ENCODE results near the gene CACNB2. TPM values are rescaled to one million over a fixed set of nuclear protein-coding genes. Genes with fewer than 3 reads are reported as not detected.

CACNB2 gene
- total RNA-seq, 1 experiment from 2014 or later = not detected

DNA sequence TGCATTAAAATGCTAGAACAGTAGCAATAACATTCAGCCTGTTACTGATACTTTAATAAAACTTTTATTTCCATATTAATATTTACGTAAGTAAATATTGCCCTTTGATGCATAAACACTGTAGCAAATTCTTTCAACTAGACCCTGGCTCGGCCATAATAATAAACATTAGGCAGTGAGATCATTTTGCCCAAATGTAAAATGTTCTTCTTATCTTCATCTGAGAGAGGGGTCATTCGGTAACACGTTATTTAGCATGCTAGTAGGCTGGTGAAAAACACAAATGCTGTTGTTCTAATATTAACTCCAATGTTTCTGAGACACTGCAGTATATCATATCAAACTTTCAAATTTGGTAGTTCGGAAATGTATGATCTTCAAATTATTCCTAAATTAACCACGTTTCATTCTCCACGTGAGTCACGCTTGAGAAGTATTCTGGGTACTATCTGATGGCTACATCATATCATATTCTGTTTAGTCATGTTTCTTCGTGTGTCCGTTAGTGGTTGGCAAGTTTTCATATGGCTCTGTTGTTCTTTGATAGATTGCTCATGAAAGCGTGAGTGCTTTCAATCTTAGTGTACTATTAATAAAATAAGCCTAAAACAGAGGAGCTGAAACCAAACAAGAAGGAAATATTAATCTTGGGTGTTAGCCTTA lies 365.4 kb downstream of the CACNB2 start:
- Mint-ChIP-seq H3K4me1 (ENCODE audit: low read depth, unreplicated experiment) (no peaks in the 10 kb centered on the region), H3K36me3 (ENCODE audit: insufficient read depth, unreplicated experiment) (no peaks in the 10 kb centered on the region), H3K4me3 (ENCODE audit: low read depth, unreplicated experiment) (no peak overlapping the region), H3K27me3 (ENCODE audit: unreplicated experiment) (no peaks in the 10 kb centered on the region), H3K27ac (ENCODE audit: unreplicated experiment) (no peak overlapping the region), H3K9me3 (ENCODE audit: low read depth, unreplicated experiment) (no peaks in the 10 kb centered on the region)
- no peak for DNase-seq
- BruUV-seq (replicated peaks) = no TSS peak
- intact Hi-C loops (cut with micrococcal nuclease; ENCODE audit: unreplicated experiment) = no loop called here
- CTCF ChIA-PET = no interaction called here
- TF ChIP-seq, protein P1, sequence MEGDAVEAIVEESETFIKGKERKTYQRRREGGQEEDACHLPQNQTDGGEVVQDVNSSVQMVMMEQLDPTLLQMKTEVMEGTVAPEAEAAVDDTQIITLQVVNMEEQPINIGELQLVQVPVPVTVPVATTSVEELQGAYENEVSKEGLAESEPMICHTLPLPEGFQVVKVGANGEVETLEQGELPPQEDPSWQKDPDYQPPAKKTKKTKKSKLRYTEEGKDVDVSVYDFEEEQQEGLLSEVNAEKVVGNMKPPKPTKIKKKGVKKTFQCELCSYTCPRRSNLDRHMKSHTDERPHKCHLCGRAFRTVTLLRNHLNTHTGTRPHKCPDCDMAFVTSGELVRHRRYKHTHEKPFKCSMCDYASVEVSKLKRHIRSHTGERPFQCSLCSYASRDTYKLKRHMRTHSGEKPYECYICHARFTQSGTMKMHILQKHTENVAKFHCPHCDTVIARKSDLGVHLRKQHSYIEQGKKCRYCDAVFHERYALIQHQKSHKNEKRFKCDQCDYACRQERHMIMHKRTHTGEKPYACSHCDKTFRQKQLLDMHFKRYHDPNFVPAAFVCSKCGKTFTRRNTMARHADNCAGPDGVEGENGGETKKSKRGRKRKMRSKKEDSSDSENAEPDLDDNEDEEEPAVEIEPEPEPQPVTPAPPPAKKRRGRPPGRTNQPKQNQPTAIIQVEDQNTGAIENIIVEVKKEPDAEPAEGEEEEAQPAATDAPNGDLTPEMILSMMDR (IDR thresholded peaks at IDR 0.05; ENCODE audit: unreplicated experiment) = no peak

DNA sequence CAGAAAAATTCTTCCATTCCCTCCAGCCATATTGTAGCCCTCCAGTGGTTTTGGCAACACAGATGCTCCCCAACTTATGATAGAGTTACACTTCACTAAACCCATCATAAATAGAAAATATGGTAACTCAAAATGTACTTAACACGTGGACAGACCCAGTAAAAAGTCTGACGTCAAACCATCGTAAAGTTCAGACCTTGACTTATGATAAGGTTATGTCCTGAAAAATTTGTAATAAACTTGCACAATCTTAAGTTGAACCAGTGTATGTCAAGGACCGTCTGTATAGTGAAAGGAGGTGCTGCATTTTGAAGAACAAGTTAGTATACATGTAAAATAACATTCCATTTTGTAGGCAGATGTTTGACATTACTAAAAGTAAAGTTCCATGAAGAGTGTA lies 368.4 kb downstream of the CACNB2 start:
- no peak for DNase-seq
- H3K27me3 Mint-ChIP-seq (ENCODE audit: unreplicated experiment) = no peaks in the 10 kb centered on the region
- intact Hi-C loops (cut with micrococcal nuclease; ENCODE audit: unreplicated experiment) = no loop called here
- CTCF ChIA-PET = no interaction called here
- H3K4me3 Mint-ChIP-seq (ENCODE audit: low read depth, unreplicated experiment) = no peak overlapping the region
- H3K9me3 Mint-ChIP-seq (ENCODE audit: low read depth, unreplicated experiment) = peaks cover 3% of the 10 kb centered on the region
- H3K4me1 Mint-ChIP-seq (ENCODE audit: low read depth, unreplicated experiment) = no peaks in the 10 kb centered on the region
- no TSS peak for BruUV-seq (replicated peaks)
- TF ChIP-seq, protein P1 (IDR thresholded peaks at IDR 0.05; ENCODE audit: unreplicated experiment) = no peak
- no peak overlapping the region for H3K27ac Mint-ChIP-seq (ENCODE audit: unreplicated experiment)
- H3K36me3 Mint-ChIP-seq (ENCODE audit: insufficient read depth, unreplicated experiment) = no peaks in the 10 kb centered on the region

DNA sequence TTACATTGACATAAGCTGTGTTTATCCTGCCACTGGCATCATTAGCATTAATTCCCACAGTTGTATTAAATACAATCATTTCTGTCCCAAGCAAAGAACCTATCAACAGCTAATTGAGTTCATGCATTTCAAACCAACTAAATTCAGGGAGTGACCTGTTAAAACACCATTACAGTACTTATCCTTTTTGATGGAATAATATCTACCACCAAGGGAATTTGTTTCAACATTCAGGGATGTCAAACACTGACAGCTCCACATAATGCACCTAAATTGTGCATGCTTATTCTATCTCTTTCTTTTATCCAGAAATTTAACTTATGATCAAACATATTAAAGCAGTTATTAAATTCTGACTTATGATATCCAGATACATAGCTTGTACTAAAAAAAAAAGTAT lies 374.3 kb downstream of the CACNB2 start:
- no TSS peak for BruUV-seq (replicated peaks)
- intact Hi-C loops (cut with micrococcal nuclease; ENCODE audit: unreplicated experiment) = no loop called here
- TF ChIP-seq, protein P1 (IDR thresholded peaks at IDR 0.05; ENCODE audit: unreplicated experiment) = no peak
- DNase-seq = no peak
- Mint-ChIP-seq H3K27ac (ENCODE audit: unreplicated experiment) (no peak overlapping the region), H3K36me3 (ENCODE audit: insufficient read depth, unreplicated experiment) (no peaks in the 10 kb centered on the region), H3K4me3 (ENCODE audit: low read depth, unreplicated experiment) (no peak overlapping the region), H3K9me3 (ENCODE audit: low read depth, unreplicated experiment) (peaks cover 7% of the 10 kb centered on the region), H3K27me3 (ENCODE audit: unreplicated experiment) (no peaks in the 10 kb centered on the region), H3K4me1 (ENCODE audit: low read depth, unreplicated experiment) (no peaks in the 10 kb centered on the region)
- CTCF ChIA-PET = interaction anchor here (0.6 kb wide), 1 partner anchor 36 kb away, joined by 4 read pairs; no protein-coding TSS in a partner anchor

- CTCF ChIA-PET = no interaction called here
- intact Hi-C loops (cut with micrococcal nuclease; ENCODE audit: unreplicated experiment) = no loop called here
- Mint-ChIP-seq H3K27ac (ENCODE audit: unreplicated experiment) (no peak overlapping the region), H3K36me3 (ENCODE audit: insufficient read depth, unreplicated experiment) (no peaks in the 10 kb centered on the region), H3K9me3 (ENCODE audit: low read depth, unreplicated experiment) (peaks cover 13% of the 10 kb centered on the region), H3K27me3 (ENCODE audit: unreplicated experiment) (no peaks in the 10 kb centered on the region), H3K4me1 (ENCODE audit: low read depth, unreplicated experiment) (no peaks in the 10 kb centered on the region), H3K4me3 (ENCODE audit: low read depth, unreplicated experiment) (no peak overlapping the region)
- no TSS peak for BruUV-seq (replicated peaks)
- DNase-seq = no peak
- TF ChIP-seq, protein P1 (IDR thresholded peaks at IDR 0.05; ENCODE audit: unreplicated experiment) = no peak
Observed at GRCh38 chr10:18516851-18517250, 376.6 kb downstream of the CACNB2 start.

Measured in Calu3 (cell line).